ENCODE data around the gene OSBPL3. TPM values are rescaled to one million over a fixed set of nuclear protein-coding genes. Genes with fewer than 3 reads are reported as not detected.
A peak's percentile ranks its signal among the peaks of the same experiment; 100 is the strongest.

OSBPL3 gene
- total RNA-seq, 1 experiment from 2014 or later, result 149 TPM

DNA sequence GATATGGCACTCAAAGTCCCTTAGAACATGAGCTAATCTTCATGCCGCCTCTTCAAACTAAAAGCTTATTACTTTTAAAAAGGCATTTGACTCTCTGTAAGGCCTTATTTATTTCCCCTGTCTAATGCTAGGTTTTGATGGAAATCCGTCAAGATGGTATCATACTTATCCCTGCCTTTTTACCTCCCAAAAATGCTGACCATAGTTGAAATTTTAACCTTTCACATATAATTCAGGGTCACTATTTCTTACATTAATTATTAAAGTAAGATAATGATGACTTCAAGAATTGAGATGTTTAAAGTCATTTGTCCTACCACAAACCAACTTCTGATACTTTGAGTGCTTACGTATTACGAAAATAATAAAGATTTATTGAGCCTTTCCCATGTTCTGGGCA is 12.3 kb upstream of the OSBPL3 start:
- DNase-seq, result no peak
- Histone ChIP-seq H3K9me3 (ENCODE audit: low read length) (no peaks in the 10 kb centered on the region), H4K20me1 (ENCODE audit: insufficient read depth, low read depth, low read length) (no peaks in the 10 kb centered on the region), H3K4me3 (ENCODE audit: low read length) (no peak overlapping the region), H2AFZ (ENCODE audit: low read length) (no peak overlapping the region), H3K9ac (ENCODE audit: low read length) (no peak overlapping the region), H3K27me3 (ENCODE audit: low read length) (no peaks in the 10 kb centered on the region), H3K4me1 (ENCODE audit: low read length) (no peaks in the 10 kb centered on the region), H3K36me3 (ENCODE audit: insufficient read depth, low read length) (no peaks in the 10 kb centered on the region), H3K27ac (ENCODE audit: low read length) (no peak overlapping the region), H3K9me2 (replicated peaks; ENCODE audit: insufficient read depth, low read length) (no peaks in the 10 kb centered on the region), H3K4me2 (ENCODE audit: low read depth, low read length, poor library complexity, severe bottlenecking) (no peak overlapping the region), H3K79me2 (ENCODE audit: low read length) (no peaks in the 10 kb centered on the region)

DNA sequence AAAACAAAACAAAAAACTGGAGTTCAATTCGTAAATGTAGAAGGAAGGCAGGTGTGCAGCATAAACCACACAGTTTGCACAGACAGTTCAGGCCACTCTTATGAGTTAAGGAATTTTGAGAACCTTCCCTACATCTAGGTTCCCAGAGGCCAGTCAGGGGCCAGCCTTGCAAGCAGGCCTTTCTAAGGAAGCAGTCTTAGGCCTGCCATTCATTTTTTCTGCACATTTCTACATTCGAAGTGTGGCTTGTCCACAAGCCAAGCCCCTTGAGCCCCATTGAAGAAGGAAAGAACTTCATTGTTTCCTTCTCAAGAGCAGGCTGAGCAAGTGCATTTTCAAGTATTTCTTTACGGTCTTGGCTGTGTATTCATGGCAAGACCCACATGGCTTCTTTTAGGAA is 11.4 kb upstream of the OSBPL3 start:
- no peaks in the 10 kb centered on the region for H3K36me3 ChIP-seq (ENCODE audit: insufficient read depth, low read length)
- no peaks in the 10 kb centered on the region for H3K4me1 ChIP-seq (ENCODE audit: low read length)
- H3K9me2 ChIP-seq (replicated peaks; ENCODE audit: insufficient read depth, low read length), result no peaks in the 10 kb centered on the region
- H3K27ac ChIP-seq (ENCODE audit: low read length), result no peak overlapping the region
- no peak overlapping the region for H3K4me2 ChIP-seq (ENCODE audit: low read depth, low read length, poor library complexity, severe bottlenecking)
- no peaks in the 10 kb centered on the region for H3K79me2 ChIP-seq (ENCODE audit: low read length)
- H3K9me3 ChIP-seq (ENCODE audit: low read length), result no peaks in the 10 kb centered on the region
- H4K20me1 ChIP-seq (ENCODE audit: insufficient read depth, low read depth, low read length), result no peaks in the 10 kb centered on the region
- H3K9ac ChIP-seq (ENCODE audit: low read length), result no peak overlapping the region
- H3K4me3 ChIP-seq (ENCODE audit: low read length), result no peak overlapping the region
- H3K27me3 ChIP-seq (ENCODE audit: low read length), result no peaks in the 10 kb centered on the region
- DNase-seq, result no peak
- no peak overlapping the region for H2AFZ ChIP-seq (ENCODE audit: low read length)

DNA sequence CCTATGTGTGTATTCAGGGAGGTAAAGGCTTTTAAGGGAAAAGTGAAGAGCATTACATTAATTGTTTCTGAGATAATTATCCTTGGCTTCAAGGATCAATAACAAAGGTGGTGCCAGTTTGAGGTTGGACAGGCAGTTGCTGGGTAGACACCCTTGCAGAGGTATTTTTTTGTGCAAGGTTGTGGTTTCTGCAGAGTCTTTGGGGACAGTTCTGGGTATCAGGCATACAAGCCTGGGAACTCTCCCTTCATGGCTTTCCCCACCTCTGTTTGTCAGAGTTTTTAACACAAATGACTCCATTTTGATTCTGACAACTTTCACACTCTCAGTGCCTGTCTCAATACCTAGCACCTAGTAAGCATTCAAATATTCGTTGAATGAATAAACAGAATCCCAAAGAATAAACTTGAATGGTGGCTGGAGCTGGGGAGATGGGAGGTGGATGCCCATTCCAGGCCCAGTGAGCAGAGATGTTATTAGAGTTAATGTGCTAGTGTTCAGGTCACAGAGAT is 7.4 kb upstream of the OSBPL3 start:
- H3K27me3 ChIP-seq (ENCODE audit: low read length), result no peaks in the 10 kb centered on the region
- no peak overlapping the region for H3K9ac ChIP-seq (ENCODE audit: low read length)
- no peak overlapping the region for H2AFZ ChIP-seq (ENCODE audit: low read length)
- no peaks in the 10 kb centered on the region for H3K79me2 ChIP-seq (ENCODE audit: low read length)
- no peaks in the 10 kb centered on the region for H3K9me3 ChIP-seq (ENCODE audit: low read length)
- no peak overlapping the region for H3K4me3 ChIP-seq (ENCODE audit: low read length)
- H3K36me3 ChIP-seq (ENCODE audit: insufficient read depth, low read length), result no peaks in the 10 kb centered on the region
- no peak overlapping the region for H3K4me2 ChIP-seq (ENCODE audit: low read depth, low read length, poor library complexity, severe bottlenecking)
- H3K9me2 ChIP-seq (replicated peaks; ENCODE audit: insufficient read depth, low read length), result no peaks in the 10 kb centered on the region
- no peaks in the 10 kb centered on the region for H4K20me1 ChIP-seq (ENCODE audit: insufficient read depth, low read depth, low read length)
- no peak for DNase-seq
- peaks cover 6% of the 10 kb centered on the region for H3K4me1 ChIP-seq (ENCODE audit: low read length)
- no peak overlapping the region for H3K27ac ChIP-seq (ENCODE audit: low read length)

DNA sequence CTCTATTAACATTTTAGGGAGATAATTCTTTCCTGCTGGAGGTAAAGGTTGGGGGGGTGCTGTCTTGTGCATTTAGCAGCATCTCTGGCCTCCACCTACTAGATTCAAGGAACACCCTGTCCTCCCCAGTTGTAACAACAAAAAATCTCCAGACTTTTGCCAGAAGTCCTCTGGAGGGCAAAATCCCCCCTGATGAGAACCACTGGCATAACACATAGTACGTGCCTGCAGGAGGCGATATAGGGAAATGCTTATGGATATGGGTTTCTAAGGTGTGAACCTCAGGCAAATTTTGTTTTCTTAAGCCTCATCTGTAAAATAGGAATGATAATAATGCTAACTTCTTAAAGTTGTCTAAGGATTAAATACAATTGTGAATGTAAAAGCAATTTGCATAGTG is 2.9 kb upstream of the OSBPL3 start:
- peaks cover 6% of the 10 kb centered on the region for H3K36me3 ChIP-seq (ENCODE audit: insufficient read depth, low read length)
- peaks cover 9% of the 10 kb centered on the region; the same call in 1 of the 2 replicates for H4K20me1 ChIP-seq (ENCODE audit: insufficient read depth, low read depth, low read length)
- H3K4me3 ChIP-seq (ENCODE audit: low read length), result no peak overlapping the region
- no peak overlapping the region for H3K4me2 ChIP-seq (ENCODE audit: low read depth, low read length, poor library complexity, severe bottlenecking)
- no peaks in the 10 kb centered on the region for H3K9me3 ChIP-seq (ENCODE audit: low read length)
- no peaks in the 10 kb centered on the region for H3K27me3 ChIP-seq (ENCODE audit: low read length)
- no peak overlapping the region for H2AFZ ChIP-seq (ENCODE audit: low read length)
- no peak overlapping the region for H3K27ac ChIP-seq (ENCODE audit: low read length)
- no peak overlapping the region for H3K9ac ChIP-seq (ENCODE audit: low read length)
- peaks cover 31% of the 10 kb centered on the region for H3K4me1 ChIP-seq (ENCODE audit: low read length)
- DNase-seq, result no peak
- no peaks in the 10 kb centered on the region for H3K9me2 ChIP-seq (replicated peaks; ENCODE audit: insufficient read depth, low read length)
- H3K79me2 ChIP-seq (ENCODE audit: low read length), result peaks cover 24% of the 10 kb centered on the region

DNA sequence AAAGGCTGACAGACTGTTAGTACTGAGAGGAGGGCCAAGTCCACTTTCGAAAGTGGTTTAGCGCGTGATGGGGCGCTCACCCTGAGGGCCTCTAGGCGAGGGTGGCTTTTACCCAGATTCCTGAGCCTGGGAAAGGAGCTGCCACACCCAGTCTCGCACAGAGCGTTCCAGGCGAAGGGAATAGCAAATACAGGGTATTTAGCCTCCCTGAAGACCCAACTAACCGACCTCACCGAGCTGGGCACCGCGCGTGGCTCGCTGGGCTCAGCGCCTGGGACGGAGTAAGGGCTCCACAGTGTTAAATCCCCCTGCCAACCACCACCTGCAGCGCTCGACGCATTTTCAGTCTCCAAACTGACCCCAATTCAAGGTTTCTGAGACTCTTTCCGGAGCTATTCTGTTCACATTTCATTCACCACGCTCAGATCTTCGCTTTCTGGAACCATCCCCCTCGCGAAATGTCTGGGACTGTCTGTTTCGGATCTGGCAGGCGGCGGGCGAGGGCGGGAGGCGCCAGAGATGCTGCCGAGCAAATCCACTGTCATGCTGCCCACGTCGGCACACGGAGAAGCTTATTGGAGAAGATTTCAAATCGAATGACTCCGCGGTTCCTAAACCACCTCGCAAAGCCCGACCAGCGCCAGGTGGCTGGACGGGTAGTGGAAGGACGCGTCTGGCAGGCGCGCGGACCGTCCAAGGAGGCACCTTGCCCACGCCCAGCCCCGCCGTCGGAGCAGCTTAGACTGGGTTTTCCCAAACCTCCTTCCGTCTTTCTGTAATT is 1.4 kb upstream of the OSBPL3 start:
- no peaks in the 10 kb centered on the region for H3K9me2 ChIP-seq (replicated peaks; ENCODE audit: insufficient read depth, low read length)

DNA sequence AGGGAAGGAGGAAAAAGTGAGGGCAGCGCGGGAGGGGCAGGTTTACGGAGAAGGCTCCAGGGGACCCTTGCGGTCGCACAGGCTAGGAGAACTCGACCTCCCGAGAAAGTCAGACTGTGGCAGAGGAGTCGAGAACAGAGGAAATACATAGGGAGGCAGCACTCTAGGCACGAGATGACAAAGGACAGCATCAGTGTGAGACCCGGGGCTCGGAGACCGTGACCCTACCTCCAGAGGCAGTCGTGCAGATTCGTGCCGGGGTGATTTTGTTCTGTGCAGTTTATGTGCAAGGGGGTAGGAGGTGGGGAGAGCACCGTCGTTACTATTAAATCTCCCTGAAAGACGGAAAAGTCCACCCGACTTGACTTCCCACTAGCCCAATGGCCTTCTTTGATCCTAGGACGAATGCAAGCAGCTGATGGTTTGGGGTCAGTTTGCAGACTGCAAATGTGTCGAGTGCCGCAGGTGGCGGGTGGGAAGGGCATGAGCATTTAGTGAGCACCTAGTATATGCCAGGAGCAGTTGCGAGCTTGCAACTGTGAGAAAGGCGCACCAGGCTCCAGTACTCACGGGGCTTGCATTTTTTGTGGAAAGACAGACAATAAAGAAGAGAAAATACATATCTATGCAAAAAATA is 674 bp upstream of the OSBPL3 start:
- Histone ChIP-seq H3K27ac (ENCODE audit: low read length) (peak overlapping the region; percentile 49), H3K79me2 (ENCODE audit: low read length) (peaks cover 47% of the 10 kb centered on the region), H3K4me3 (ENCODE audit: low read length) (peak overlapping the region; percentile 73), H3K4me1 (ENCODE audit: low read length) (peaks cover 54% of the 10 kb centered on the region), H2AFZ (ENCODE audit: low read length) (peak overlapping the region; percentile 22; the same call in 1 of the 2 replicates), H4K20me1 (ENCODE audit: insufficient read depth, low read depth, low read length) (peaks cover 27% of the 10 kb centered on the region), H3K9me2 (replicated peaks; ENCODE audit: insufficient read depth, low read length) (no peaks in the 10 kb centered on the region), H3K36me3 (ENCODE audit: insufficient read depth, low read length) (peaks cover 6% of the 10 kb centered on the region), H3K27me3 (ENCODE audit: low read length) (no peaks in the 10 kb centered on the region), H3K9ac (ENCODE audit: low read length) (peak overlapping the region; percentile 74), H3K9me3 (ENCODE audit: low read length) (no peaks in the 10 kb centered on the region), H3K4me2 (ENCODE audit: low read depth, low read length, poor library complexity, severe bottlenecking) (peak overlapping the region; percentile 73)
- DNase-seq, result peak; percentile 80

More for the DNA sequence above, 1.4 kb upstream of the OSBPL3 start:
- Histone ChIP-seq H3K4me1 (ENCODE audit: low read length) (peaks cover 47% of the 10 kb centered on the region), H3K9ac (ENCODE audit: low read length) (peak overlapping the region; percentile 74), H3K27ac (ENCODE audit: low read length) (peak overlapping the region; percentile 49; the same call in 1 of the 2 replicates), H3K9me3 (ENCODE audit: low read length) (no peaks in the 10 kb centered on the region), H4K20me1 (ENCODE audit: insufficient read depth, low read depth, low read length) (peaks cover 20% of the 10 kb centered on the region), H2AFZ (ENCODE audit: low read length) (peak overlapping the region; percentile 2; the same call in 1 of the 2 replicates), H3K27me3 (ENCODE audit: low read length) (no peaks in the 10 kb centered on the region), H3K79me2 (ENCODE audit: low read length) (peaks cover 40% of the 10 kb centered on the region), H3K4me3 (ENCODE audit: low read length) (peak overlapping the region; percentile 73), H3K36me3 (ENCODE audit: insufficient read depth, low read length) (peaks cover 6% of the 10 kb centered on the region), H3K4me2 (ENCODE audit: low read depth, low read length, poor library complexity, severe bottlenecking) (peak overlapping the region; percentile 73)
- peak; percentile 64 for DNase-seq

DNA sequence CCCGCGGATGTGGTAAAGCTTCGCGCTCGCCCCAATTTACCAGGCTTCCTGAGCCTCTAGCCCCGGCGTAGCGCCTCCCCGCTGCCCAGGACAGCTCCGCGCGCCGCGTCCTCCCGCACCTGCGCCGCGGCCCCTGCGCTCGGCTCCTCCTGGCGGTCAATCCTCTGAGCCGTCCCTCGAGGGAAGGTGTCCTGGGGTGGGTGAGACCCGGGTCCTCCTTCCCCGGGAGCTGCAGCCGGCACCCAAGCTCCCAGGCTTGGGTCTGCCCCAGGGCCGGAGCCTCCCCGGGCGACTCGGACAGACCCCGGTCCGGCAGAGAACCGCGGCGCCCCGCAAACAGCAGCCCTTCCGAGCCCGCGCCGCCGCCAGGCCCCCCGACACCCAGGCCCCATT is 512 bp downstream of the OSBPL3 start:
- Histone ChIP-seq H3K9me2 (replicated peaks; ENCODE audit: insufficient read depth, low read length) (no peaks in the 10 kb centered on the region), H3K4me2 (ENCODE audit: low read depth, low read length, poor library complexity, severe bottlenecking) (peak overlapping the region; percentile 81), H2AFZ (ENCODE audit: low read length) (no peak overlapping the region), H3K27me3 (ENCODE audit: low read length) (no peaks in the 10 kb centered on the region), H3K9ac (ENCODE audit: low read length) (peak overlapping the region; percentile 93), H3K9me3 (ENCODE audit: low read length) (no peaks in the 10 kb centered on the region), H3K4me1 (ENCODE audit: low read length) (peaks cover 66% of the 10 kb centered on the region), H3K27ac (ENCODE audit: low read length) (peak overlapping the region; percentile 84), H4K20me1 (ENCODE audit: insufficient read depth, low read depth, low read length) (peaks cover 39% of the 10 kb centered on the region), H3K36me3 (ENCODE audit: insufficient read depth, low read length) (peaks cover 13% of the 10 kb centered on the region), H3K4me3 (ENCODE audit: low read length) (peak overlapping the region; percentile 73), H3K79me2 (ENCODE audit: low read length) (peaks cover 59% of the 10 kb centered on the region)
- DNase-seq, result peak; percentile 89

DNA sequence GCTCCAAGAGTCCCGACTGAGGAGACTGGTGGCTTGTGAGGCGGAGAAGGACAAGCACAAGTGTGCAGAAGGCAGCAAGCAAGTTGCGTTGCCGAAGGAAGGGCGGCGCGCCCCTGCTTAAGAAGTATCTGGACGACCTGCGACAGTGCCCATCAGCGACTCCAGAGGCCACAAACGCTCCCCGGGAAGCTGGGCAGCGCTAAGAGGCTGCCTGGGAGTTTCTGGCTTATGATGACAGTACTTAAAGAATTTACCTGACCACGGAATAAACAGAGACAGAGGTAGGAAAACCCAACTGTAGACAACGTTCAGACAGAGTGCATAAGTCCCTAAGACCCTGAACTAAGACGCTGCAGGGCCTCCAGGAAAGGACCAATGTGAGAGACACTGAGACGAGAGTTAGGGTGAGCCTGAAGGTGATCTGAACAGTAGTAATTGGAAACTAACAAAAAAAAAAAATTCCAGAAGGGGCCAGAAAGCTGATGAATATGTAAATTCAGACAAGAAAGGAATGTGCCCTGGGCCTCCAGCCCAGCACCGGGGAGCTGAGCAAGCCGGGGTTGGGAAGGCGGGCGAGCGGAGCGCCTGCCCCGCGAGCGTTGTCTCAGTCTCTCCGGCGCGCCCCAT is 1.0 kb downstream of the OSBPL3 start:
- H2AFZ ChIP-seq (ENCODE audit: low read length), result no peak overlapping the region
- peak overlapping the region; percentile 81 for H3K4me2 ChIP-seq (ENCODE audit: low read depth, low read length, poor library complexity, severe bottlenecking)
- H3K9me3 ChIP-seq (ENCODE audit: low read length), result no peaks in the 10 kb centered on the region
- no peaks in the 10 kb centered on the region for H3K9me2 ChIP-seq (replicated peaks; ENCODE audit: insufficient read depth, low read length)
- H3K36me3 ChIP-seq (ENCODE audit: insufficient read depth, low read length), result peaks cover 15% of the 10 kb centered on the region
- peak overlapping the region; percentile 84 for H3K27ac ChIP-seq (ENCODE audit: low read length)
- peaks cover 71% of the 10 kb centered on the region for H3K4me1 ChIP-seq (ENCODE audit: low read length)
- peak; percentile 68 for DNase-seq
- no peaks in the 10 kb centered on the region for H3K27me3 ChIP-seq (ENCODE audit: low read length)
- H3K4me3 ChIP-seq (ENCODE audit: low read length), result peak overlapping the region; percentile 73
- peaks cover 64% of the 10 kb centered on the region for H3K79me2 ChIP-seq (ENCODE audit: low read length)
- H3K9ac ChIP-seq (ENCODE audit: low read length), result peak overlapping the region; percentile 93
- H4K20me1 ChIP-seq (ENCODE audit: insufficient read depth, low read depth, low read length), result peaks cover 44% of the 10 kb centered on the region
